ENCODE measurements around the gene GRIP1. TPM values are rescaled to one million over a fixed set of nuclear protein-coding genes. Genes with fewer than 3 reads are reported as not detected.

GRIP1 gene
- total RNA-seq, 1 donor = 1.7 TPM

DNA sequence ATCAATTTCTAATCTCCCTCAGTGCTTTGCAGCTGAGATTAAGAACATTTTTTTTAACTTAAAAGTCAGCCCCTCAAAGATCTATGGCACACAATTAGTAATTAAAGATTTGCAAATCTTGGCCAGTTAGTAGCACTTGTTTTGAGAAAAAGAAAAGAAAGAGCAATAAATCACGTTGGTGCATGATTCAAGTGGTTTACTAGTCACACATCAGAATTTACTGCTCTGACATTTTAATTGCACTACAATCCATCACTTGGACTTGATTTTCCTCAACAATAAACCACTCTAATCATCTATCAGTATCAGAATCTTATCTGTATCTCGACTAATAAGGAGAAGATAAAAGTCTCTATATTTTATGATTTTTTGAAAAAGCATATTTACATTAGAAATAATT is 222.3 kb downstream of the GRIP1 start:
- no peak for TF ChIP-seq CTCF (IDR thresholded peaks at IDR 0.05; ENCODE audit: insufficient read depth, low read depth, low read length)
- DNase-seq (ENCODE audit: low read depth) = no peak
- no peak overlapping the region for H3K4me3 ChIP-seq (ENCODE audit: low read depth, low read length)

GRCh38 chr12:66453844-66454243 is 225.0 kb downstream of the GRIP1 start:
- H3K4me3 ChIP-seq (ENCODE audit: low read depth, low read length) = no peak overlapping the region
- TF ChIP-seq CTCF (IDR thresholded peaks at IDR 0.05; ENCODE audit: insufficient read depth, low read depth, low read length) = no peak
- no peak for DNase-seq (ENCODE audit: low read depth)

GRCh38 chr12:66453120-66453519 is 225.8 kb downstream of the GRIP1 start:
- no peak overlapping the region for H3K4me3 ChIP-seq (ENCODE audit: low read depth, low read length)
- DNase-seq (ENCODE audit: low read depth) = no peak
- TF ChIP-seq CTCF (IDR thresholded peaks at IDR 0.05; ENCODE audit: insufficient read depth, low read depth, low read length) = no peak

- no peak overlapping the region for H3K4me3 ChIP-seq (ENCODE audit: low read depth, low read length)
- no peak for DNase-seq (ENCODE audit: low read depth)
- no peak for TF ChIP-seq CTCF (IDR thresholded peaks at IDR 0.05; ENCODE audit: insufficient read depth, low read depth, low read length)
These were observed 229.3 kb downstream of the GRIP1 start for GRCh38 chr12:66449531-66449930.

DNA sequence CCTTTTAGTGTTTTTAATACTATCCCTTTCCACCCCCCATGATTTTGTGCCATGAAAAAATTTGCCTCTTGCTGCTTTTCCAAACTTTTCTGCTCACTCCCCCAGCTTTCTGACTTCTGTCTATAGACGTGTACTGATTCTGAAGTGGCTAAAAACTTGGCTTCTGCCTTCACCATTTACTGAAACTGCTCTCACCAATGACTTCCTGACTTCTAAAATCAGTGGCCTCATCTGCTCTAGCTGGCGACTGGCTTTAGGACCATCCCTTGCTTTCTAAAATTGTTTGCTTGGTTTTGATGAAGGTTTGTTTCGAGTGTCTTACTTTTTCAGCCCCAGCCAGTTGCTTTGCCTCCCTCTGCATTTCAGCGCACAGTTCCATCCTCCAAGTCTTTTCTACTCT is 231.2 kb downstream of the GRIP1 start:
- DNase-seq (ENCODE audit: low read depth) = no peak
- no peak for TF ChIP-seq CTCF (IDR thresholded peaks at IDR 0.05; ENCODE audit: insufficient read depth, low read depth, low read length)
- H3K4me3 ChIP-seq (ENCODE audit: low read depth, low read length) = no peak overlapping the region

DNA sequence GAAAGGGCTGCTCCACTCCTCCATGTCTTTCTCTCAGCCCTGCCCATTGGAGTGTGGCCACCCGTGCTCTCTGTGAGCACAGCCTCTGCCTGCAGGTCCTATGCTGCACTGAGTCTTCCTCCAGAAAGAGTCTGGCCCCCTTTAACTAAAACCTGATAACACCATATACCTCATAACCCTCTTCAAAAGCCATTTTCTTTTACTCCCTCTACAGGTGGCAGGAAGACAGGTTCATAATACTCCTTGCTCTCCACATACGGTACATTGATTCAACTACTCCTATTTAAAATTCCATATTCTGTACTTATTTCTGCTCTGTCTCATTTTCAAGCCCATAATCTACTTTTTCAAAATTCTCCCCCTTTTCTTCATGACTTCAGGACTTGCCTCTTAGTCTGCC is 232.6 kb downstream of the GRIP1 start:
- DNase-seq (ENCODE audit: low read depth) = no peak
- no peak overlapping the region for H3K4me3 ChIP-seq (ENCODE audit: low read depth, low read length)
- no peak for TF ChIP-seq CTCF (IDR thresholded peaks at IDR 0.05; ENCODE audit: insufficient read depth, low read depth, low read length)

DNA sequence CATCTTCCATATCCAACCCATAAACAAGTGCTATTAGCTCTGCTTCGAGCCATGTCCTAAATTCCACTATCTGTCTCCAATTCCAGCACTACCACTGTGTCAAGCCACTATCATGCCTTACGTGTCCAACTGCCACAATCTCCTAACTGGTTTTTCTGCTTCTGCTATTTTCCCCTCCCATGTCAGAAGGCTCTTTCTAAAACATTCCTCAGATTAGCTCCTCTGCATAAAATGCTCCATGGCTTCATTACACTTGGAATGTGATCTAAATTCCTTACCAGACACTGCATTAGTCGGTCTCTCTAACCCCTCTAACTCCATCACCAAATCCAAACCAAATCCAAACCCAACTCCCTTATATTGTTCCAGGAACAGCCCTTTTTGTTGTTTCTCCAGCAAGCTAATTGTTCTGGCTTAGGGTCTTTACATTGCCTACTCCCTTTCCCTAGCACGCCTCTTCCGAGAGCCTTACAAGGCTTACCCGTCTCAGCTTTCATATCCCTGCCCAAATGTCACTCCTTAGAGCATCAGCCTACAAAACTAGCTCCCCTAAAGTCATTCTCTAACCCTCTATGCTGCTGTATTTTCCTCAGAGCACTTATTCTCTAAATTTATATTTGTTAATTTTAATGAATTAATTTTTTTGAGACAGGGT is 236.8 kb downstream of the GRIP1 start:
- no peak for DNase-seq (ENCODE audit: low read depth)
- no peak overlapping the region for H3K4me3 ChIP-seq (ENCODE audit: low read depth, low read length)
- TF ChIP-seq CTCF (IDR thresholded peaks at IDR 0.05; ENCODE audit: insufficient read depth, low read depth, low read length) = no peak

Measured in fibroblast of villous mesenchyme (primary cell).